ENCODE measurements around the gene RMND5B. TPM values are rescaled to one million over a fixed set of nuclear protein-coding genes. Genes with fewer than 3 reads are reported as not detected.
A peak's percentile ranks its signal among the peaks of the same experiment; 100 is the strongest.

RMND5B gene
- total RNA-seq, 1 experiment from 2014 or later = 30.3 TPM

DNA sequence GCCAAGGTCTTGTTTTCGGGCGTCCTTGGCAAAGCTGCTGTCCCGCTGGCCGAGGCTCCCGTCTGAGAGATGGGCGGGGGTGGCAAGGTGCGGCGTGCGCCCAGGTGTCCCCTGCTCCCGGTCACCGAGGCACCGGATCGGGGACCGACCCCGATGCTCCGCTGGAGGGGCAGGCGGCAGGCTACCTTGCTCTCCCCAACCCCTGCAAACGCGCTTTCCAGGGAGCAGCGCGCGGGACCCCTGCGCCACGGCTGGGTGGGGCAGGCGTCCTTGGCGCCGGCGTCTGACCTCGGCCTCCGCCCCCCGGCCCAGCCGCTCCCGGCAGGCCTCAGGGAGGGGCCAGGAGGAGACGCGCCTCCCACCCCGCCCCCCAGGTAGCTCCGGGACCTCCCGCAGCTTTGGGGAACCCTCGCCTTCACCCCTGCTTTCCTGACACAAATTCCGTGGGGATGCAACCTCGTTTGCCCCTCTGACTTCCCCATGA, 16.9 kb upstream of the RMND5B start:
- Histone ChIP-seq H3K27ac (no peak overlapping the region), H3K4me3 (peak overlapping the region; percentile 65), H3K79me2 (ENCODE audit: low read depth) (no peaks in the 10 kb centered on the region; the same call in 1 of the 2 replicates), H3K4me1 (replicated peaks; ENCODE audit: insufficient read depth) (peaks cover 36% of the 10 kb centered on the region), H3F3A (ENCODE audit: insufficient read depth, low read depth) (peaks cover 26% of the 10 kb centered on the region), H3K27me3 (ENCODE audit: insufficient read depth, low read depth) (no peaks in the 10 kb centered on the region), H2AFZ (peak overlapping the region; percentile 52; the same call in 1 of the 2 replicates), H3K9me3 (ENCODE audit: insufficient read depth, low read depth) (no peaks in the 10 kb centered on the region), H3K36me3 (ENCODE audit: low read depth) (no peaks in the 10 kb centered on the region), H3K9me2 (ENCODE audit: insufficient read depth) (no peaks in the 10 kb centered on the region), H4K20me1 (ENCODE audit: insufficient read depth) (no peaks in the 10 kb centered on the region), H3K4me2 (peak overlapping the region; percentile 75)
- CTCF ChIA-PET = interaction anchor here (0.6 kb wide), 1 partner anchor 25 kb away, joined by 5 read pairs; no protein-coding TSS in a partner anchor
- no peak for DNase-seq
- no peak for TF ChIP-seq EZH2 (IDR thresholded peaks at IDR 0.05; ENCODE audit: low read depth)
- TF ChIP-seq CTCF (conservative IDR thresholded peaks at IDR 0.05) = no peak
- POLR2A ChIA-PET (ENCODE audit: unreplicated experiment) = no interaction called here
- BruUV-seq (replicated peaks) = no TSS peak
- intact Hi-C loops (cut with micrococcal nuclease; ENCODE audit: unreplicated experiment) = no loop called here

GRCh38 chr5:178114325-178115135, 16.3 kb upstream of the RMND5B start:
- Histone ChIP-seq H3K79me2 (ENCODE audit: low read depth) (no peaks in the 10 kb centered on the region; the same call in 1 of the 2 replicates), H3K4me2 (peak overlapping the region; percentile 75), H3K27me3 (ENCODE audit: insufficient read depth, low read depth) (no peaks in the 10 kb centered on the region), H3K27ac (no peak overlapping the region), H3K9me2 (ENCODE audit: insufficient read depth) (no peaks in the 10 kb centered on the region), H4K20me1 (ENCODE audit: insufficient read depth) (no peaks in the 10 kb centered on the region), H3K9me3 (ENCODE audit: insufficient read depth, low read depth) (no peaks in the 10 kb centered on the region), H3F3A (ENCODE audit: insufficient read depth, low read depth) (peaks cover 20% of the 10 kb centered on the region; the same call in 1 of the 2 replicates), H3K4me3 (peak overlapping the region; percentile 65), H3K36me3 (ENCODE audit: low read depth) (no peaks in the 10 kb centered on the region), H3K4me1 (replicated peaks; ENCODE audit: insufficient read depth) (peaks cover 29% of the 10 kb centered on the region), H2AFZ (0 out of 2 replicates have a peak overlapping the region, but pooled peaks have one; percentile 52)
- TSS peak; percentile 39 for BruUV-seq (replicated peaks)
- intact Hi-C loops (cut with micrococcal nuclease; ENCODE audit: unreplicated experiment) = no loop called here
- peak in 1 of 2 experiments; percentile 37 for DNase-seq
- ChIA-PET POLR2A (ENCODE audit: unreplicated experiment) (no interaction called here), CTCF (interaction anchor here (0.6 kb wide), 1 partner anchor 25 kb away, joined by 5 read pairs; no protein-coding TSS in a partner anchor)
- TF ChIP-seq EZH2 (IDR thresholded peaks at IDR 0.05; ENCODE audit: low read depth) (no peak), CTCF (conservative IDR thresholded peaks at IDR 0.05) (no peak)

DNA sequence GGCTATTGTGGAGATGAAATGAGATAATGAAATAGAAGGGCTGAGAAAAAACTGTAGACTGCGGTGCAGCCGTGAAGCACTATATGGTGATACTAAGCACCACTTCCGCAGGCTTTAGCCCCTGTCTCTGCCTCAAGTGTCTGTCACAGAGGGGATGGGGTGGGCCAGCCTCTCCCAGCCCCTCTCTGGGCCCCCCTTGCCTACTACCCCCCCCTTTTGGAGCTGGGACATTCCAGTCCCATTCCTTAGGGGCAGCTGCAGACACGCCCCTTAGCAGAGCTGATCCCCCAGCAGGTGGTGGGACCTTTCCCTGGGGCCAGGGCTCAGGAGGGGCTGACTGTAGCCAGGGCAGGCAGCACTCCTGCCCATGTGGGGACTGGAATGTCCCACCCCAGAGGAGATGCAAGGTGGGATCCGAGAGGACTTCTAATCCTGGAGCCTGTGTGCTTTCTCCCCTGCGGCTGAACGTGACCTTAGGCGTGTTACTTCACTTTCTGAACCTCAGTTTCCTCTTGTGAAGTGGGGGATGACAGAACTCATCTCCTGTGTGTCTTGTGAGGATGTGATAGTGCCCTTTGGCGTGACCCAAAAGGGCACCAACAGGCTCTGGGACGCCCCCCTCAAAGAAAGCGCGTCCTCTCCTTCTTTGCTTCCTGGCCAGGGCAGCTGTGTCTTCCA, 15.5 kb upstream of the RMND5B start:
- Histone ChIP-seq H3K9me3 (ENCODE audit: insufficient read depth, low read depth) (no peaks in the 10 kb centered on the region), H3K9me2 (ENCODE audit: insufficient read depth) (no peaks in the 10 kb centered on the region), H3K4me3 (no peak overlapping the region), H3K4me2 (peak overlapping the region; percentile 75), H4K20me1 (ENCODE audit: insufficient read depth) (no peaks in the 10 kb centered on the region), H3F3A (ENCODE audit: insufficient read depth, low read depth) (peaks cover 15% of the 10 kb centered on the region; the same call in 1 of the 2 replicates), H2AFZ (no peak overlapping the region), H3K4me1 (replicated peaks; ENCODE audit: insufficient read depth) (peaks cover 22% of the 10 kb centered on the region), H3K27ac (no peak overlapping the region), H3K79me2 (ENCODE audit: low read depth) (no peaks in the 10 kb centered on the region; the same call in 1 of the 2 replicates), H3K36me3 (ENCODE audit: low read depth) (no peaks in the 10 kb centered on the region), H3K27me3 (ENCODE audit: insufficient read depth, low read depth) (no peaks in the 10 kb centered on the region)
- ChIA-PET CTCF (no interaction called here), POLR2A (ENCODE audit: unreplicated experiment) (no interaction called here)
- TF ChIP-seq EZH2 (IDR thresholded peaks at IDR 0.05; ENCODE audit: low read depth) (no peak), CTCF (conservative IDR thresholded peaks at IDR 0.05) (no peak)
- no TSS peak for BruUV-seq (replicated peaks)
- intact Hi-C loops (cut with micrococcal nuclease; ENCODE audit: unreplicated experiment) = no loop called here
- no peak for DNase-seq

Measured in PC-9 (cell line).